ENCODE results near the gene ARHGEF10L.

GRCh38 chr1:17662296-17662695 lies 122.8 kb downstream of the ARHGEF10L start:
- no peak for TF ChIP-seq CTCF (tag by site-specific recombination; IDR thresholded peaks at IDR 0.05)
- TF ChIP-seq SP2 (tag by site-specific recombination; IDR thresholded peaks at IDR 0.05), result no peak
- no peak for TF ChIP-seq ZBTB7A (tag by site-specific recombination; IDR thresholded peaks at IDR 0.05; ENCODE audit: low read depth)
- no peak for TF ChIP-seq ZFP3 (tag by site-specific recombination; IDR thresholded peaks at IDR 0.05; ENCODE audit: low read depth)
- TF ChIP-seq ZNF513 (tag by site-specific recombination; IDR thresholded peaks at IDR 0.05), result no peak
- TF ChIP-seq REST (tag by site-specific recombination; IDR thresholded peaks at IDR 0.05), result no peak
- no peak for TF ChIP-seq ZBTB21 (tag by site-specific recombination; IDR thresholded peaks at IDR 0.05)
- TF ChIP-seq ZNF626 (tag by site-specific recombination; IDR thresholded peaks at IDR 0.05), result no peak
- TF ChIP-seq ZNF280D (tag by site-specific recombination; IDR thresholded peaks at IDR 0.05), result no peak
- no peak for TF ChIP-seq ZNF335 (tag by site-specific recombination; conservative IDR thresholded peaks at IDR 0.05)
- no peak for TF ChIP-seq ZNF449 (tag by site-specific recombination; IDR thresholded peaks at IDR 0.05)
- TF ChIP-seq ZNF639 (tag by site-specific recombination; IDR thresholded peaks at IDR 0.05), result no peak
- no peak for TF ChIP-seq ZNF16 (tag by site-specific recombination; IDR thresholded peaks at IDR 0.05; ENCODE audit: low read depth)
- no peak for TF ChIP-seq ZNF701 (tag by site-specific recombination; IDR thresholded peaks at IDR 0.05)
